HG02970 (cell line): ENCODE results near the gene KLF5.
"Not testable (repeated sequence)": the region's sequence is repeated elsewhere in the genome, so short reads cannot be mapped to it uniquely, and the experiment has no call there.

ENCODE experiments used
- ATAC-seq: cut with Tn5 transposase; IDR thresholded peaks from one replicate; pipeline ENCODE4 v1.9.1; 2021; ENCODE audit warnings: mild to moderate bottlenecking, moderate library complexity, moderate number of reproducible peaks; ENCODE audit not compliant: unreplicated experiment, low FRiP score

The KLF5 gene

DNA sequence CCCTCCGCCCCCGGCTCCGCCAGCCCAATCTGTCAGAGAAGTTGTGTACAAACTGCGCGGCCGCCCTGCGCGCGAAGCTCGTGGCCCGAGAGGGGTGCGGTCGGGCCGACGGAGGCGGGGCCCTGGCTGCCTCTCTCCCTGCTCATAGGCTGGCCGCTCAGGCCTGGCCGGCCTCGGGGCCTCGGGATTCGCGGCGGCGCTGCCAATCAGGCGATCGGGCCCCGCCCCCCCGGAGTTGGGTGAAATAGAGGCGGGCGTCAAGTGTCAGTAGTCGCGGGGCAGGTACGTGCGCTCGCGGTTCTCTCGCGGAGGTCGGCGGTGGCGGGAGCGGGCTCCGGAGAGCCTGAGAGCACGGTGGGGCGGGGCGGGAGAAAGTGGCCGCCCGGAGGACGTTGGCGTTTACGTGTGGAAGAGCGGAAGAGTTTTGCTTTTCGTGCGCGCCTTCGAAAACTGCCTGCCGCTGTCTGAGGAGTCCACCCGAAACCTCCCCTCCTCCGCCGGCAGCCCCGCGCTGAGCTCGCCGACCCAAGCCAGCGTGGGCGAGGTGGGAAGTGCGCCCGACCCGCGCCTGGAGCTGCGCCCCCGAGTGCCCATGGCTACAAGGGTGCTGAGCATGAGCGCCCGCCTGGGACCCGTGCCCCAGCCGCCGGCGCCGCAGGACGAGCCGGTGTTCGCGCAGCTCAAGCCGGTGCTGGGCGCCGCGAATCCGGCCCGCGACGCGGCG, at the start of gene KLF5:
TSS of gene KLF5 (plus strand) at position 270 of the 724 bp plus-strand sequence. CDS start at position 593, 323 bp downstream.
- peak; percentile 98 for ATAC-seq

DNA sequence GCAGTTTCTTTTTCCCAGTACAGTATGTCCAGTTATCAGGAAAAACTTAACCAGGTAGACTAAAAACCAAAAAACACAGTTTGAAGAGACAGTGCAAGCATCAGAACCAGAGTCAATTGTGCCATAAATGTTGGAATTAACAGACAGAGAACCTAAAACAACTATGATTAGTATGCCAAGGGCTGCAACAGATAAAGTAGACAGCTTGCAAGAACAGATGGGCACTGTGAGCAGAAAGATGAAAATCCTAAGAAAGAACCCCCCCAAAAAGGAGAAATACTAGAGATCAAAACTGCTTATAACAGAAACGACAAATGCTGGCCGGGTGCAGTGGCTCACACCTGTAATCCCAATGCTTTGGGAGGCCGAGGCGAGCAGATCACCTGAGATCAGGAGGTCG, 47.1 kb upstream of the KLF5 start:
- ATAC-seq = no peak

DNA sequence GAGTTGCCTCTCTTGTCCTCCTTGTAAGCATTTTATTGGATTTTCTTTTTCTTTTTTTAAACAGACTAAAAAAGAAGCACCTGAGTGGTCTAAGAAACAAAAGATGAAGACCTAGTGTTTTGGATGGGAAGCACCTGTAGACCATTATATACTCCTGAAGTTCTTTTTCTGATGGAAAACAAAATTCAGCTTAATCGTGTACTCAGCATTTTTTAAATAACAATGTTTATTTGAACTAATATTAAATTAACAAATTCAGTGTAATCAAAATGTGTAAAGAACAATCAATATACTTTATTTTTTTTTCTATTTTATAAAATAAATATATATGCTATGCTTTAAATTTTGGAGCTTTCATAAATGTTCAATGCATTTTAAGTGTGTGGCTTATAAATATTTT, 43.0 kb upstream of the KLF5 start:
- ATAC-seq = no peak

DNA sequence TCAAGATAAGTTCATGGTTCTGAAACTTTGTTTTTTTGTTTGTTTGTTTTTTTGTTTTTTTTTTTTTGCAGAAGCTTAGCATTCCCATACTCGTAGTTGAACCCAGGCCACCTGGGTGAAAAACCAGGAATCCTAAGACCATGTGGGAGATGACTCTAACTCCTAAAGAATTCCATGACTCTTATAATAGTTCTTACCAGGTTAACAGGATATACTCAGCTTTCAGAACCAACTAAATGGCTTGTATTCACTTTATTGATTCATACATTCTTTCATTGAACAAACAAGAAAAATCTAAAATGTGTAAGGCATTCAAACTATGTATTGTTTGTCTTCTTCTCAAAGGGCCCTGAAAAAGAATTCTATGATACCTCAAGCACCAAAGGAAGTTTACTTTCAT, 40.5 kb upstream of the KLF5 start:
- no peak for ATAC-seq

DNA sequence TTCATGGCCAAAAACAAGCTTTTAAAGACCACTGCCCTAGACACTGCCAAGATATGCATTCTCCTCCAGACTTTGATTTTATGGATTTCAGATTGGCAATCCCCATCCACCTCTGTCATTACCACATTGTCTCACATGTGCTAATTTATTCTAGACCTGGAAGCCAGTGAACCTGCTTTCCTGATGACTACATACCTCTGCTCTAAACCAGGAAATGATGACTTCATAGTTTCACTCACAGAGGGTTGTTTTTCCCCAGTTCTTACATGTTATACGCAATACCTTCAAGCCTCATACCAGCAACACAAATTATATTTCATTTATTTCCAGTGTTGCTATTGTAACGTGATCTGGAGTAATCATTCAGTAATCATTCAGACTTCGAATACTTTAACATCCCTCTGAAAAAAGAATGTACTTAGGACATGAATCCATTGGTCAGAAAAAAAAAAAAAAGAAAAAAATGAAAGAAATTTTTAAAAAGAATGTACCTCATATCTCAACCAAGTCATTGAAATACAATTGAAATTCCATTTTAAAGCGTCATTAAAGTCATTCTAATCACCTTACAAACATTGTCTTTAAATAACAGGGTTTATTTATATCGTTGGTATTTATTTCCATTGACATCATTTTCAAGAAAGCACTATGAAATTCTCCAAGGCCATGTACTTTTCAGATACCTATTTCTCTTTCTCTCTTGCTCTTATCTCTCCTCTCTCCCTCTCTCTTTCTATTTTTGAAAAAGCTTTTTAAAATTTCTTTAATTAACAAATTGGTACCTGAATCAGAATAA, 33.4 kb upstream of the KLF5 start:
- no peak for ATAC-seq

DNA sequence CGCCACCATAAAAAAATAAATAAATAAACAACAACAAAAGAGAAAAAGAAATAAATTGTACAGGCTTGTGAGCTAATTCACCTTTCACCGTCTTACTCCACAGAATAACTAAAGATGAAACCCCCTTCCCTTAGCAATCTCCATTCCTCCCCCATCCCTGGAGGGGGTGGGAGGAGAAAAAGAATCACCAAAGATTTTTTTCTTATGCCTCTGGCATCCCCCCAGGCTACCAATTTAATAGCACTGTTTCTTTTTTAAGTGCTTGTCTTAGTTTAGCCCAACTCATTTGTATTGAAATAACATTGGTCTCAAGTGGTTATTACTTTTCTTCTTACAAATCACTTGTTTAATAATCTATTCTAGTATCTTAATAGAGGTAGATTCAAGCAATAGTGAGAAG, 23.9 kb upstream of the KLF5 start:
- no peak for ATAC-seq

DNA sequence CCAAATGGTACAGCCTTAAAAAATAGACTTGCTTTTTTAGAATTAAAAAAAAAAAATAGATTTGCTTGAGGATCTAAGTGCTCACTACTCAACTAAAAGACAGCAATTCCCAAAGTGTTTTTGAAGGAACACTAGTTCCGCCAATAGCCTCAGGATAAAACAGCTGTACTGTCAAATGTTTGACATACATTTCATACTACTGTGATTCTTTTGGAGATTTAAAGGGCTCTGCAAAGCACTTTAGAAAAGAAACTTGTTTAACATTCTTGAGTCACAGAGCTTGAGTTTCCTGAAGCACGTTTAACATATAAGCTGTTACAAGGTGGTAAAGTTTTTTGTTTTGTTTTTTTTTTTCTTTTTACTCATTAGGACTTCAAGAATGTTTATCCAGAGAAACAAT, 23.1 kb upstream of the KLF5 start:
- ATAC-seq = no peak

DNA sequence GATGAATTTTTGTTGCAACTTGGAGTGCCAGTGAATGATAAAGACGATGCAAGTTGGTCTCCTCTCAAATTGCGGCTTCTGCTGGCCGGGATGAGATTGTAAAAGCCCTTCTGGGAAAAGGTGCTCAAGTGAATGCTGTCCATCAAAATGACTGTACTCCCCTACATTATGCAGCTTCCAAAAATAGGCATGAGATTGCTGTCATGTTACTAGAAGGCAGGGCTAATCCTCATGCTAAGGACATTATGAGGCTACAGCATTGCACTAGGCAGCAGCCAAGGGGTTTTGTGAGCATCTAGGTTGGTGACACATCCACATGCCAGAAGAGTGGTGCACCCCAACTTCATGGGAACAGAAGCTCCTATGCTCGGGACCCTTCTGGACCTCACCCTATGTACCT, 22.2 kb upstream of the KLF5 start:
- ATAC-seq = no peak

DNA sequence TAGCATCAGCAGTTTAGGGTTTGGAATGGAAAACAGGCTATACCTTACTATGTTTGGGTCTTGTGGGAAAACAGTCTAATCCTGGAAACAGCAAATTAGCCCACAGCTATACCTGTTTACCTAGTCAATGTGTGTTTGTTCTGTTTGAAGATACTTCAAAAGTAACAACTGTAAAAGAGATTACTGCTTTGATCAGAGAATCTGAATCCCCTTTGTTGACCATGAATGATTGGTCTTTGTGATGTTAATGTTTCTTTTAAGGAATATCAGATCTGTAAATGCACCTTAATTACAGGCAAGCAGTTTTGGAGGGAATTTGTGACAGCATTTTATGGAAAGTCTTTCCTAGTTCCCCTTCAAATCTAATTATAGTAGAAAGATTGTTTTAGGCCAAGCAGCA, 20.7 kb upstream of the KLF5 start:
- ATAC-seq = no peak

DNA sequence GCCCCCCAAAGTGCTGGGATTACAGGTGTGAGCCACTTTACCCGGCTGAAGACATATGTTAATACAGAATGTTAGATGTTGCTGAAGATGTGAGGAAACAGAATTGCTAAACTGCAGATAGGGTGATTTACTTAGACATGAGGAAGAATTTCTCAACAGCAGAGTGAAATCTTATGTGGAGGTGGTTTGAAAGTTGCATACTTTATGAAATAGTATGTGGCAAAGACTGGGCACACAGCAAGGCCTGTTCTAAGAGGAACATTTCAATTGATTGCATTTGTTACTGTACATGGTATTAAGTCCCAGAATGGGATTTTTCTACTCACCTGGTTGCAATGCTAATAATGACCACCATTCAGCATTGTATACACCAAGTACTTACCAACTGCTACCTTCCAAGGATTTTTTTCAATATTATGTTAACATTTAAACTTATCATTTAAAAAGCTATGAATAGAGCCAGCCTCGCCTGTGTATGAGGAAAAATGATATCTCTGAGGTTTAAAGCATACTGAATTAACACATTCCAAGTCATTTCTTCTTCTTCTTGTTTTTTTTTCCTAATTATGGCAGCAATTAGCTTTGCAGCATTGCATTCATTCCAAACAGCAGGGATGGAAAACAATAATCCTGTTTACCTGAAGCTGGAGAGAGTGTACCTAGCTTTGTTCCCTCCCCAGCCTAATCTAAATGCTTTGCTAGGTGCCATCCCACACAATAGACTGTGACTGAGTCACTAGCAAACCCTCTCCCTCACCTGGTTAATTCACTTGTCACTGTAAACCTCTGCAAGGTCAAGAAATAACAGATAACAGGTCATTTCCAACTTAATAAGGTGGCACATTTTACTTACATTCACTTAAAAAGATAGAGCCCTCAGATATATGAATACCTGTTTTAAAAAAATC, 19.4 kb upstream of the KLF5 start:
- ATAC-seq = no peak

DNA sequence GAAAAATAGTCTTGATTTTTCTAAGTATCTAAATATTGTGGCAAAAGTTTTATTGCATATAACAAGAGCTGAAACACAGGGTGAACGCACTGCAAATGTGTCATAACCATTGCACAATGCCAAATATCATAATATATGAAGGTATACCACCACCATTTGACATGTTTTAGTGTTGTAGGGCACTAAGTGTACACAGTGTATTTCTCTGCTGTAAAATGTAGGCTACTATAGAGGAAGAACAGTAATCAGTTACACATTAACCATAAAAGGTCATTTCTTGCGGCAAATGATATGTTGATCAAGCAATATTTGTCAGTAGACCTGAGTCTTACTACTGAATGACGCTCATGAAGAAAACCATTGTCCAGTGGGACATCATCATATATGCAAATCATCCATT, 18.3 kb upstream of the KLF5 start:
- no peak for ATAC-seq

DNA sequence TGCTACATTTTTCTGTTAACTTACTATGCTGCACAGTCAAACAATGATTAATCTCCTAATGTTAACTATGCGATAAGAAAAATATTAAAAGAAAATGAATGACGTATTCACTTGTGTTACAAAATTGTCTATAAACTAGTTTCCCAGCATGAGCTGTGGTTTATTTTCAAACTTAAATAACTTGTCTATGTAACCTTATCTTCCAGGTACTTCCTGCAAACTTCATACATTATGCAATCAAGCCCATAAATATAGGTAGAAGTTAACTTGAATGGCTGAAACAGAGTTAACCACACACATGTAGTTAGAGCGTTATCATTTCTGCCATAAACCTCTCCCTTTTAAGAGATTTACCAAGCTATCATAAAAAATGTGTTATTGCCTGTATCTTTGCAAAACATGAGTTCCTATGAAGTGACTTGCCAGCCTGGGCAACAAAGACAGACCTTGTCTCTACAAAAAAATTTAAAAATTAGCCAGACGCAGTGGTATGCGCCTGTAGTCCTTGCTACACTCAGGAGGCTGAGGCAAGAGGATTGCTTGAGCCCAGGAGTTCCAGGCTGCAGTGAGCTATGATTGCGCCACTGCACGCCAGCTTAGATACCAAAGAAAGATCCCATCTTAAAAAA, 17.7 kb upstream of the KLF5 start:
- ATAC-seq = no peak

DNA sequence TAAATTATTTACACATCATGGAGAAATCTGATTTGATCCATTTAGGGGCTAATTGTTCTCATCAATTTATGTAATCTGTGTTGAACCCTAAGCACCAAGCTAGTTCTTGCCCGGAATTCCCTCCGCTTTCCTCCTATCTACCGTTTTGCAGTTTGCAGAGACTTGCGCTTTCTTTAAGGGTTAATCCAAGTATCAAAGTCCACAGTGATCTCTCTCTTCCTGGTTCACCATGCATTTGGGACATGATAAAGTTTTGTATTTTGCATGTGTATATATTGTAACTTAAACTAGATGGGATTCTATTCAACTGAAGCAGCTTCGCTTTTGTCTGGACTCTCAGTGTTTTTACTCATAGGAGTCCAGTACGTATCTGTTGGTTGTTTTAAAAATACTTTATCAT, 13.8 kb upstream of the KLF5 start:
- ATAC-seq = no peak

DNA sequence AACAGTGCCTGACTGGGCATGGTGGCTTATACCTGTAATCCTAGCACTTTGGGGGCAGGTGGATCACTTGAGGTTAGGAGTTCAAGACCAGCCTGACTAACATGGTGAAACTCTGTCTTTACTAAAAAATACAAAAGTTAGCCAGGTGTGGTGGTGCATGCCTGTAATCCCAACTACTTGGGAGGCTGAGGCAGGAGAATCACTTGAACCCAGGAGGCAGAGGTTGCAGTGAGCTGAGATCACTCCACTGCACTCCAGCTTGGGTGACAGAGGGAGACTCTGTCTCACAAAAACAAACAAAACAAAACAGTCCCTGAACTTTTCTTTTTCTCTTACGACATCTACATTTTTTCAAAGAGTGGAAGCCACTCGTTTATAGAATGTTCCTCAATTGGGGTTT, 10.2 kb upstream of the KLF5 start:
- not testable (repeated sequence) for ATAC-seq

DNA sequence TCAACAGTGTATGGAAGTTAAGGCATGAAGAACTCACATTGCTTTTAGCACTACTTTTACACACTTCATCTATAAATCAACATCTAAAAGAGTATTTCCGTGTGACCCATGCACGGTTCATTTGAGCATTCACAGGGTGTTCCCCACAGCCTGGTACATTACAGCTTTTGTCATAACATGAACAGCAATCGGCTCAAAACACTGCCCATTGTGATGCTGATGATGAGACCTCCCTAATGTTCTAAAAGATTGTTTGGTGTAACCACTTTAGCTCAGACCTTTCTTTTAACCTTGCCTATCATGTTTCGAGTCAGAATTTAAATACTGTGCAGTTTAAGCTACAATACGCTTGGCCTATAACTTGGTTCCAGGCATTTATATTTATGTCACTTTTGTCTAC, 4.1 kb upstream of the KLF5 start:
- ATAC-seq = no peak

DNA sequence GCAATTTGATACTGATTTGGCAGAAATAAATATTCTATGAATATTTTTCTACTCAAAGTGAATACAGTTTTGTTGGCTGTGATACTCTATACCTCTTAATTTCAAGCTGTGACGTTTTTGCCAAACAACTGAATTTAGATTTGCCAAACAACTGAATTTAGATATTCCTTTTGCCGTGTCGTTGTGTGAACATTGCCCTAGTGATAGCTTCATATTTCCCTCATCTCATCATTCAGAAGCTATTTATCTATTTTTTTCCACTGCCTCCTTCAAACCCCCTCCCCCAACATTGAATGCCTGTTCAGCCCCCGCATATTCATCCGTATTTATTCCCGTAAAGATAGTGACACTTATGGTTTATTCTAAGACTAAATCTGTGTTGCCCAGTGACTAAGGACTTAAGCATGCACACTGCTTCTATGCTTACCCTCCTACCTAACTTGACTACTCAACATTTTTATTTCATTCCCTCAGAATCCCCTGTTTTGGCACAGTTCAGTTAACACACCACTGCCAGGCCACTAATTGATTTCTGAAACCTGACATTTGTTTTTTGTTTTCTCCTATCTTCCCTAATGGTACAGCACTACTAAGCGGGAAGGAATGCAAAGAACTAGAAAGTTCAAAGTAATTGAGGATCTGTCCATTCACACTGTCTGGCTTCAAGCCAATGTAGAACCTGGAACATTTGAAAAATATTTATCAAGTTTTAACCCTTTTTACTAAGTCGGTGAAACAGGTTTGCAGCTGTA, 2.8 kb upstream of the KLF5 start:
- ATAC-seq = no peak

DNA sequence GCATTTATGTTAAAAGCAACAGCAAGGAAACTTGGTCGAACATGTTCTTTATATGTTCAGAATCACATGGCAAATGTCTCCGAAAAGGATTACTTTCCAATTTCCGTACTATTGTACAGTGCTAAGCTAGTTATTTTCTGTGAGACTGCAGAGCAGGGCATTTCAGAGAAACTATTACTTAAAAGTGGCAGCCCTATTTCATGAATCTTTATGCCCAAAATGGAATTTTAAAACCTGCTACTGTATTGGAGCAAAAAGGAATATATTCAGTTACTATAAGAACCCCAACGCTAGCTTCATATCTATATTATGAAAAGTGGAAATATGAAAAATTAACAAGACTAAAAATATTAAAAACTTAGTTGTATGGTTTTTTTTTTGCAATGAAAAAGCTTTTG, 2.2 kb upstream of the KLF5 start:
- ATAC-seq = no peak

DNA sequence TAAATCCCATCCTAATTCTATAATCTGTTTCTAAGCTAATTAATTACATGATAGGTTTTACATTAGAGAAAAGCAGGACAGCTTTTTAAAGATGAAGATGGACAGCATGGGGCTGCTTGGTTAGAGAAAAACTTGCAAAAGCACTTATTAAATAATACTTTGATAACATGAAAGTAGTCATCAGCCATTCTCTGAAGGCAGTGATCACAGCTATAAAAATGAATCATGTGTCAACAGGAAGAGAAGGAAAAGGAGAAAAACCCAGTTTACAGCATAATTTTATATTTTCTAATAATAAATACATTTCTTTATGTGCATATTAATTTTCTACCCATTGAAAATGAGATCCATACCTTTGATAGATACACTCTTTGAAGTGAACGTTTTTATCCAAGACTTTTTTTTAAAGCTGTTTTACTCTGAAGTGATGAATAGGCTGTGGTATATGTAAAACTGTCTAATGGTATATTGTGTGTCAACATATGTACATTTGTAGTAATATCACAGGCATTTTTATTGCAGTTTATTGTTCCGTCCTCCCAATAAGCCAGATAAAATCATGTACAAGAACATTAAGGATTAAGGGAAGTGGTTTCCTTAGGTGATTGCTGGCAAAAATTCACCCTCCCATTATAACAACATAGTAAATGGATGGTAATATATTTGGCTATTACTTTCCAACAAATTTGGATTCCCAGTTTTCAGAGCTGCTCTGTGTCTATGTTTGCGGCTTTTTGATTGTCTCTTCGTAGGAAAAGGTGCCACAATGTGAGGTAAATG, 1.3 kb upstream of the KLF5 start:
- no peak for ATAC-seq

DNA sequence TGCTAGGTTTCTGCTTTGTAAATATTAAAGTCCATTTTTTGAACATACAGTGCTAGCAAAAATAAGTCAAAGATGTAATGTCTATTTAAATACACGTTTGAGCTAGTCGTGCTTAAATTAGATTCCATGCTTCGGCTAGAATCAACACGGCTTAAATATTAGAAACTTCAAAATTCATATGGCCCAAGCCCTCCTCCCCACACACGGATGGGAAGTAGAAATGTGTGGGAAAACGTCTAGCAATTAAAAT, 816 bp upstream of the KLF5 start:
- no peak for ATAC-seq

DNA sequence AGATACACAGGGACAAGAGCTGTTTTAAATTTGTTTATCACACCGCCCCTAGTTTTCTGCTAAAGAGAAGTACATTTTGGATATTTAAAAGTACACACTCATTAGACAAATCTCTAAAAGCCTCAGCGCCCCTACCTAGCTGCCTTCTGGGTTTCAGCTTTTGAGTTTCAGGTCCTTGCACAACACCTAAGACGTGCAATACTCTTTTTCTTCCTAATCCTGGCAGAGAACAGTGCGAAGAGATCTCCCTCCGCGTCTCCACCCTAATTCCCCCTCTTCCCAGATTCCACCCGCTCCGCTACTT, 421 bp upstream of the KLF5 start:
- peak; percentile 5 for ATAC-seq
